GM12878 (cell line): ENCODE measurements around the gene CTNNB1.

Experiments used
- CEBPB ChIP-seq, 2 experiments: fragments of 150-350 bp in 1 of 2; IDR thresholded peaks; 2 replicates each; pipeline ENCODE4 v1.6.1; 2012 to 2014; ENCODE audit warnings: low read depth in 2 of 2, low read length in 2 of 2, borderline replicate concordance in 1 of 2, inconsistent platforms in 1 of 2
- CREB1 ChIP-seq: IDR thresholded peaks from 2 replicates; pipeline ENCODE4 v1.6.1; 2012; ENCODE audit warnings: low read depth, mild to moderate bottlenecking, inconsistent platforms
- CTCF ChIP-seq, 3 experiments: IDR thresholded peaks in 2 of 3; conservative IDR thresholded peaks in 1 of 3; 2 replicates each; pipeline ENCODE4 v1.5.1; 2011; ENCODE audit warnings: low read depth in 3 of 3, low read length in 3 of 3, mild to moderate bottlenecking in 3 of 3, control low read depth in 2 of 3, moderate library complexity in 2 of 3, inconsistent platforms in 1 of 3, mixed read lengths in 1 of 3; ENCODE audit not compliant: control insufficient read depth in 2 of 3, insufficient read depth in 1 of 3; ENCODE audit errors: extremely low read depth in 1 of 3
- E2F8 ChIP-seq: fragments of 450-650 bp; IDR thresholded peaks from 2 replicates; pipeline ENCODE4 v1.6.1; 2018; ENCODE audit warnings: mild to moderate bottlenecking, low read depth, moderate library complexity; ENCODE audit not compliant: partially characterized antibody
- EZH2 ChIP-seq: IDR thresholded peaks from 2 replicates; pipeline ENCODE4 v1.6.1; 2012; ENCODE audit warnings: low read depth, mild to moderate bottlenecking, control low read depth, inconsistent platforms, low read length, borderline replicate concordance; ENCODE audit not compliant: control insufficient read depth
- FOS ChIP-seq: IDR thresholded peaks from 3 replicates; pipeline ENCODE4 v1.6.1; 2011; ENCODE audit warnings: borderline replicate concordance; ENCODE audit not compliant: insufficient read length; ENCODE audit errors: extremely low read depth
- NBN ChIP-seq: fragments of 450-650 bp; IDR thresholded peaks from 2 replicates; pipeline ENCODE4 v1.6.1; 2016
- POLR2A ChIP-seq: IDR thresholded peaks from 2 replicates; pipeline ENCODE4 v1.6.1; 2011; ENCODE audit warnings: low read depth, mild to moderate bottlenecking, low read length
- SRF ChIP-seq, 2 experiments: IDR thresholded peaks; 2 replicates each; pipeline ENCODE4 v1.6.1; 2011; ENCODE audit warnings: low read depth in 2 of 2, low read length in 2 of 2, mild to moderate bottlenecking in 1 of 2, moderate library complexity in 1 of 2
- ZNF592 ChIP-seq: fragments of 450-650 bp; IDR thresholded peaks from 2 replicates; pipeline ENCODE4 v1.6.1; 2017; ENCODE audit warnings: mild to moderate bottlenecking, moderate library complexity

- TF ChIP-seq CEBPB (IDR thresholded peaks at IDR 0.05; ENCODE audit: borderline replicate concordance in 1 of 2, low read depth in 2 of 2, low read length in 2 of 2) (no peak), CTCF (IDR thresholded peaks at IDR 0.05 in 2 of 3, conservative IDR thresholded peaks at IDR 0.05 in 1 of 3; ENCODE audit: control insufficient read depth in 2 of 3, extremely low read depth in 1 of 3, insufficient read depth in 1 of 3, low read depth in 3 of 3, low read length in 3 of 3) (no peak), NBN (no peak), CREB1 (no peak), ZNF592 (no peak), SRF (IDR thresholded peaks at IDR 0.05; ENCODE audit: low read depth in 2 of 2, low read length in 2 of 2) (no peak), E2F8 (no peak), FOS (no peak), POLR2A (no peak), EZH2 (no peak)
Observed at GRCh38 chr3:41222501-41222900, 23.2 kb downstream of the CTNNB1 start.
